Left lung (tissue), 10 donors: ENCODE data around the gene SURF4. TPM values are rescaled to one million over a fixed set of nuclear protein-coding genes. Genes with fewer than 3 reads are reported as not detected.
A peak's percentile ranks its signal among the peaks of the same experiment; 100 is the strongest.

Experiments
- ATAC-seq: fragments of 200-7000 bp; cut with Tn5 transposase; one replicate; pipeline ENCODE4 v1.9.1; 2020; ENCODE audit warnings: moderate library complexity
- DNase-seq, 4 donors: peaks; one replicate each; pipeline ENCODE4 v3.0.0-alpha.2; 2013 to 2020
- H3K27ac ChIP-seq, 2 donors: fragments of 200-600 bp; sonication (generic) in 1 of 2; one replicate each; pipeline versions ENCODE4 v1.5.0 to v1.8.0; 2020 to 2021
- H3K27me3 ChIP-seq, 2 donors: fragments of 200-600 bp; sonication (generic) in 1 of 2; one replicate each; pipeline versions ENCODE4 v1.5.0 to v1.8.0; 2020 to 2021
- H3K36me3 ChIP-seq, 2 donors: fragments of 200-600 bp; sonication (generic) in 1 of 2; one replicate each; pipeline versions ENCODE4 v1.5.0 to v1.8.0; 2020 to 2021
- H3K4me1 ChIP-seq, 2 donors: fragments of 200-600 bp; one replicate each; pipeline ENCODE4 v1.8.0; 2021
- H3K4me3 ChIP-seq, 2 donors: fragments of 200-600 bp; sonication (generic) in 1 of 2; one replicate each; pipeline versions ENCODE4 v1.5.0 to v1.8.0; 2020 to 2021; ENCODE audit warnings: mild to moderate bottlenecking in 1 of 2
- H3K9me3 ChIP-seq, 2 donors: fragments of 200-600 bp; sonication (generic) in 1 of 2; one replicate each; pipeline versions ENCODE4 v1.5.0 to v1.8.0; 2020 to 2021
- intact Hi-C, 2 donors: fragments of 100-400 bp; cut with DNase I; formaldehyde crosslinking; loops; one replicate each; pipeline versions ENCODE4 v1.11.2 to v1.14.2; 2022
- polyA plus RNA-seq, 6 donors: library from polyadenylated mRNA; unstranded; fragments of 120-200 nt; gene quantifications; one replicate each; pipeline ENCODE4 v1.2.1, GENCODE V29; 2013; ENCODE audit not compliant: insufficient read length in 6 of 6
- total RNA-seq, 2 donors: library from RNA; stranded (reverse); fragmentation: NEBNext Ultra II Directional; extraction: Animal tissue kit (Norgen Biotek cat#: 25700); gene quantifications; one replicate each; pipeline ENCODE4 v1.2.1, GENCODE V29; 2021
- TF ChIP-seq, protein P1 (sequence below), 2 donors: fragments of 200-600 bp; sonication (generic) in 1 of 2; IDR thresholded peaks; one replicate each; pipeline versions ENCODE4 v1.5.0 to v1.8.0; 2021; ENCODE audit warnings: antibody characterized with exemption in 2 of 2
- donor health status: DM: no; HTN: yes; CAD: no.
- donor health status: DM: no; HTN: no; CAD: no.

Gene SURF4
- total and polyA plus RNA-seq, 8 donors = 117 to 252 (median 132) TPM

DNA sequence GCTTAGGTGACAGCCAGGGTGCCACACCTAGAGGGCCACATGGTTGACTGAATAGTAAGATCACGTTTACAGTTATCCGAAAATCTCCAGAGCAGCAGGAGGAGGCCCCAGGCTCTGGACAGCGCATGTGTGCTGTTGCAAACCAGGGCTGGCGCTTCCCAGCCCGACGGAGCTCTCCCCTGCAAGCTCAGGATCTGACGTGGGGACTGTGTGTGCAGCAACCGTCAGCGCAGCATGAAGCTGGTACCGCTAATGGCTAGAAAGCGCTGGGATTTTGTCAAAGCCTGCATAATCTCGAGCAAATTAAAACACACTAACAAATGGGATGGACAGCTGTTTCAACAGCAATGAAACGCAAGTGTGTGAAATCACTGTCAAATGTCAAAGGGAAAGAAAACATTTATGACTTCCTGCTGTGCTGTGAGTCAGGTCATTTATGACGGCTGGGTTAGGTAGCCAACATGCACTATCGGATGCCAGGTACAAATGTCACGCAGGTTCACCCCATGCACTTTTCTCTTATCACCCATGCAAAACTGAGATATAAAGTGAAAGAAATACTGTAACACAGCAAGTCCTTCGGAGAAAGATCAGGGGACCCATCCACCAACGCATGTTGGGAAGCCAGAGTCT is 7.5 kb downstream of the SURF4 start:
- H3K36me3 ChIP-seq = peaks cover 0 to 83% of the 10 kb centered on the region in 2 donors
- intact Hi-C loops = no loop called here
- H3K27ac ChIP-seq = no peak overlapping the region
- H3K27me3 ChIP-seq = no peaks in the 10 kb centered on the region
- no peak overlapping the region for H3K4me3 ChIP-seq
- peaks cover 34 to 65% of the 10 kb centered on the region in 2 donors for H3K4me1 ChIP-seq
- no peaks in the 10 kb centered on the region for H3K9me3 ChIP-seq
- ATAC-seq = no peak
- TF ChIP-seq, protein P1, sequence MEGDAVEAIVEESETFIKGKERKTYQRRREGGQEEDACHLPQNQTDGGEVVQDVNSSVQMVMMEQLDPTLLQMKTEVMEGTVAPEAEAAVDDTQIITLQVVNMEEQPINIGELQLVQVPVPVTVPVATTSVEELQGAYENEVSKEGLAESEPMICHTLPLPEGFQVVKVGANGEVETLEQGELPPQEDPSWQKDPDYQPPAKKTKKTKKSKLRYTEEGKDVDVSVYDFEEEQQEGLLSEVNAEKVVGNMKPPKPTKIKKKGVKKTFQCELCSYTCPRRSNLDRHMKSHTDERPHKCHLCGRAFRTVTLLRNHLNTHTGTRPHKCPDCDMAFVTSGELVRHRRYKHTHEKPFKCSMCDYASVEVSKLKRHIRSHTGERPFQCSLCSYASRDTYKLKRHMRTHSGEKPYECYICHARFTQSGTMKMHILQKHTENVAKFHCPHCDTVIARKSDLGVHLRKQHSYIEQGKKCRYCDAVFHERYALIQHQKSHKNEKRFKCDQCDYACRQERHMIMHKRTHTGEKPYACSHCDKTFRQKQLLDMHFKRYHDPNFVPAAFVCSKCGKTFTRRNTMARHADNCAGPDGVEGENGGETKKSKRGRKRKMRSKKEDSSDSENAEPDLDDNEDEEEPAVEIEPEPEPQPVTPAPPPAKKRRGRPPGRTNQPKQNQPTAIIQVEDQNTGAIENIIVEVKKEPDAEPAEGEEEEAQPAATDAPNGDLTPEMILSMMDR (IDR thresholded peaks at IDR 0.05) = no peak
- DNase-seq = peak in 1 of 4 donors; percentile 48

DNA sequence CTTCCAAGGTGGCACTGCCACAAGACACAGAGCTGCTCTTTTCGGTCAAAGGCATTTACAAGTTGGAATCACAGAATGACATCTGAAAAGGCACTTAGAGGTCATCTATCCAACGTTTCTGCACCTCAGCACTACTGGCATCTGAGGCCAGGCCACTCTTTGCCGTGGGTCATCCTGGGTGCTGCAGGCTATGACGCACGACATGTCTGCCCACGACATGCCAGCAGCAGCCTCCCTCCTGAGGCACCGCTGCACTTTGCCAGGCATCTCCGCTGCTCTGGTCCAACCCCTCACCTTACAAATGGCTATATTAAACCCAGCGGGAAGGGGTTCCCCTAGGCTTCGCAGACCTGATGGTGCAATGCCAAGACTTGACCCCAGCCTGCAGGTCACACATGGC is 8.1 kb downstream of the SURF4 start:
- TF ChIP-seq, protein P1 (IDR thresholded peaks at IDR 0.05) = no peak
- ATAC-seq (no peak), DNase-seq (peak in 1 of 4 donors; percentile 31)
- intact Hi-C loops = no loop called here
- Histone ChIP-seq H3K9me3 (no peaks in the 10 kb centered on the region), H3K4me1 (peaks cover 34 to 59% of the 10 kb centered on the region in 2 donors), H3K27me3 (no peaks in the 10 kb centered on the region), H3K4me3 (no peak overlapping the region), H3K36me3 (peaks cover 0 to 83% of the 10 kb centered on the region in 2 donors), H3K27ac (no peak overlapping the region)

DNA sequence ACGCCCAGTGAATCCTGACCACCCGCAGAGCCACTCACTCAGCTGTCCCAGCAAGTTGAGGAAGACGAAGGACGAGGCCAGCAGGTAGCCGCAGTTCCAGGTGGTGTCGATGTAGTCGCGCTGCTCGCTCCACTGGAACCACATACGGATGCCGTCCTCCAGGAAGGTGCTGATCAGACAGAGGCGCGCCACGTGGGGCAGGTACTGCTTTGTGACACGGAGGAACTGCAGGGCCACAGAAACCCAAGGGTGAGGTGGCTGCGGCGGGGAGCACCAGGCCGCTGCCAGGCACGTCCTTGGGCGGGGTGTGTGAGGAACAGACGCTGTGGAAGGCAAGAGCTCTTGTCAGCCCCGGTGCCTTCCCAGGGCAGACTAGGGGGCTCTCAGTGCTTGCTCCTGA is 8.6 kb downstream of the SURF4 start:
- Histone ChIP-seq H3K27ac (no peak overlapping the region), H3K4me3 (no peak overlapping the region), H3K9me3 (no peaks in the 10 kb centered on the region), H3K4me1 (peaks cover 32 to 54% of the 10 kb centered on the region in 2 donors), H3K36me3 (peaks cover 0 to 83% of the 10 kb centered on the region in 2 donors), H3K27me3 (no peaks in the 10 kb centered on the region)
- intact Hi-C loops = no loop called here
- DNase-seq = peak in 1 of 4 donors; percentile 60
- TF ChIP-seq, protein P1 (IDR thresholded peaks at IDR 0.05) = no peak
- no peak for ATAC-seq

DNA sequence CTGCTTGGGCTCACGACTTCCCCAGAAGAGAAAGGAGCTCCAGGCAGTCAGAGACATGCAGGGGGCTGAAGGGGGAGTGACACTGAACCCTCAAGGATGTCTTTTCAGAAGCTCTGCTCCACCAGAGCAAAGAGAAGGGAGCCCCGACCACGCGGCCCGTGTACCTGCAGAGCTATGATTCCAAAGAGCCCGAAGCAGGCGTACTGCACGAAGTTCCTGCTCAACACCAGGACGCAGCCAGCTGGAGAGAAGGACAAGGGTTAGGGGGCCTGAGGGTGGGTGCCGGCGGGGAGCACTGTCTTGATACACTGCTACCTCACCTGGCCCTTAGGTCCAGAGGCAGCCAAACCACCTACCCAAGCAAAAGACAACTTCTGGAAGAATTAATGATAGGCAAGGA is 9.4 kb downstream of the SURF4 start:
- Histone ChIP-seq H3K27me3 (no peaks in the 10 kb centered on the region), H3K9me3 (no peaks in the 10 kb centered on the region), H3K27ac (no peak overlapping the region), H3K4me3 (no peak overlapping the region), H3K4me1 (peaks cover 25 to 46% of the 10 kb centered on the region in 2 donors), H3K36me3 (peaks cover 0 to 90% of the 10 kb centered on the region in 2 donors)
- ATAC-seq (no peak), DNase-seq (peak in 1 of 4 donors; percentile 52)
- TF ChIP-seq, protein P1 (IDR thresholded peaks at IDR 0.05) = no peak
- intact Hi-C loops = no loop called here

DNA sequence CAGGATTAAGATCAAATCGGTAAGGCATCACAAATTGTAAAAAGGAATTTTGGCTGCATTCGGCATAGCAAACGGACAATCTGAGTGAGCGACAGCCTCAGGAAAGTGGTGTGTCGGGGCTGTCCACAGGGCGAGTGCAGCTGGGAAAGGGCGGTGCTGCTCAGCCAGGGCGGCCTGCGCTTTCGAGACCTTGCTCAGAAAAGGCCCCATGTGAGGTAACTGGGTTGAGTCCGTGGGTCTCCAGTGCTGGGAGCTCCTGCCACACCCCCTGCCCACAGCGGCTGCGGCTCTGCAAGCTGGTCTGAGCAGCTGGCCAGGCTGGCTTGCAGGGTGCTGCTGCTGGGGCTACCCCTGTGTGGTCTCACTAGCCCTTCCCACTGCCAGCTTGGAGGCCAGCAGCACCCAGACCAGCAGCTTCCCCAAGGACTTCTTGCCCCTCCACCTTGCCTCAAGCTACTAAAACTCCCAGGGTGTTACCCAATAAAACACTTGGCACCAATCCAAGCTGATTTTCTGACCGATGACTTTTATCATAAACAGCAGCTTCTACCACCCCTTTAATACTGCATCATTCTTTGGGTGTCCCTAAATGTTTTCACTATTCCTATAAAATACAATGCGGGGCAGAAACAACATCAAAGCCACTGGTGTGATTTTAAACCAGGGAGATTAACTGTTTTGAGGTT is 13.4 kb downstream of the SURF4 start:
- Histone ChIP-seq H3K27ac (no peak overlapping the region), H3K4me1 (peaks cover under 1 to 20% of the 10 kb centered on the region in 2 donors), H3K36me3 (peaks cover 0 to 83% of the 10 kb centered on the region in 2 donors), H3K4me3 (no peak overlapping the region), H3K9me3 (no peaks in the 10 kb centered on the region), H3K27me3 (no peaks in the 10 kb centered on the region)
- ATAC-seq (no peak), DNase-seq (peak in 1 of 4 donors; percentile 51)
- TF ChIP-seq, protein P1 (IDR thresholded peaks at IDR 0.05) = no peak
- intact Hi-C loops = no loop called here
